HUDEP-2 (cell line): ENCODE data around the gene PPM1H.

Experiments used
- DNase-seq, 76 experiments: peaks; one replicate each; lab custom pipeline; 2025; ENCODE audit not compliant: unreplicated experiment in 76 of 76; lab: John Stamatoyannopoulos, UW

Gene PPM1H

DNA sequence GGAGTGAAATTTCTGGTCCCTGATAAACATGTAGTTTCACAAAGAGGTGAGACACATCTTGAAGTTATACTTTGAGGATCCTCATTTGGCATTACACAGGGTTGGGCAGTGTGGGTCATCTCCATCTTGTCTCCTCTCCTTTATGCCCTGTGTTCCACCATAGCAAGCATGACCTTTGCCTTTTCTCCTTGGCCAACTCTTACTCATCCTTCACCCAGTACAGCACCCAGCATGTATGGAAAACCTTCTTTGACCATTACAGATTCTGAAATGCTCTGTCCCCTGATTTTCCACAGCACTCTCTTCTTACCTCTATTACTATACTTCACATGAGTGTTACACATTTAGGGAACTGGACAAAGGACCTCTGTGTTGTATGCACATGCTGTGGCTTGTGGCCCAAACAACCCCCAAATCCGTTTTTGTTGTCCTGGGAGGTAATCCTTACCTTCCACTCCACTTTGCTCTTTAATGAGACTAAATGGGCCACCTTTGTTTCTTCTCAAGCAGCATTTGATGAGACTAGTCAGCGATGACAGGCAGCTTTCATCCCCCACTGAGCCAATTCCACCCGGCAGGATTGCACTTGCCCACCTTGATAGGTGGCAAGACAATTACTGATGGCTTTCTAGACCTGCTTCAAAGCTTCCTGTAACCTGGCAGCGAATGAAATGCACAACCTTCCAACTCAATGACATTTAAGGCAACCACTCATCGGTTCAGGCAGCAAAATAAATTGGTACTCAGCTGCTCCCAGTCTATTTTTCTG, 304.8 kb downstream of the PPM1H start:
- no peak for DNase-seq

DNA sequence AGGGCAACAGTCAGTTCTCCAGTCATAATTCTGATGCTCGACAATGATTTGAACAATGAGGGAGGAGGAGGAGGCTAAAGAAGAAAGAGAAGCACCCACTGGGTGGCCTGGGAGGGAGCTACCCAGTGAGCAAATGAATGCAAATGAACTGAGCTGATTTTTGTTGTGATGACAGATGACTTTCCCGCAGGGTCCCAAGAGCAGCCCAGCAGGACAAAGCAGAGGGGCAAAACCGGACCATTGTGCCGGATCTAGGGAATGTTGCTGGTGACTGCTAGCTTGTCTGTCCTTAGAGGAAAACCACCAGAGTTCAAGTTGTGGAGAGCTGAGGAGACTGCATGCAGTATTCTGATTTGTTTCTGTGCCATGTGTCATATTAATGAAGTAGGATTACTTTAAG, 305.5 kb downstream of the PPM1H start:
- DNase-seq, result no peak

DNA sequence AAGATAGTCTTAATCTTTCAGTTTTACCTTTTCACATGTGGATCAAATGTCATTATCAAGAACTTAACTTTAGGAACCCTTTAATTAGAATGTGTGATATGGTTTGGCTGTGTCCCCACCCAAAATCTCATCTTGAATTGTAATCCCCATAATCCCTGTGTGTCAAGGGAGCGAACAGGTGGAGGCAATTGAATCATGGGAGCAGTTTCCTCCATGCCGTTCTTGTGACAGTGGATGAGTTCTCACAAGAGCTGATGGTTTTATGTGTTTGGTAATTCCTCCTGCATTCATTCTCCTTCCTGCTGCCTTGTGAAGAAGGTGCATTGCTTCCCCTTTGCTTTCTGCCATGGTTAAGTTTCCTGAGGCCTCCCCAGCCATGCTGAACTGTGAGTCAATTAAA, 307.8 kb downstream of the PPM1H start:
- no peak for DNase-seq

DNA sequence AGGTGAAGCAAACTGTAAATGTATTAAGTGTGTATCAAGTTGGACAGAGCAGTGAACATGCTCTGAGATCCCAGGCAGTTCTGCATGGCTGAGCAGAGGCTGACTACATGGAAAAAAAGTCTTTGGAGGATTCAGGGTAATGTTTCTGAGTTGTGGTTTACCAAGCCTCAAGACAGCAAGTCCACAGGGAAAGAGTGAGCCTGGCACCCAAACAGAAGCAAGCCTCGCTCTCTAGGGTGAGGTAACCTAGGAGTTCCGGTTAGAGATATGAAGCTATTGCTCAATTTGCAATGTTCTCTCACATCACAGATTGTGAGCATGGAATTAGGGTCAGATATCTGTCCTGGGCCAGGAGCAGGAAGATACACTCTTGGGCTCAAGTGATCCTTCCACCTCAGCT, 309.7 kb downstream of the PPM1H start:
- no peak for DNase-seq

DNA sequence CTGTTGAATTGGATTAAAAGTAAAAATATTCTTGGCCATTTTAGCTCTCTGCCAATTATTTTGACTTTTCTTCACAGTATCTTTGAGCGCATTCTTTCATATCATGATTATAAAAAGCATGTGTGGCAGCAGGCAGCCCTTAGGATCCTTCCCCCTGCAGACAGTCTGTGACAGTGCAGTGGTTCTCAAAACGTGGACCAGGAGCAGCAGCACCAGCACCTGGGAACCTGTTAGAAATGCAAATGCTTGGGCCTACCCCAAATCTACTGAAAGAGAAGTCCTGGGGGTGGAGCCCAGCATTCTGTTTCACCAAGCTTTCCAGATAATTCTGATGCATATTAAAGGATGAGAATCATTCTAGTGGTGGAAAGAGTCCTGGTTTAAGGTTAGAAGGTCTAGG, 312.8 kb downstream of the PPM1H start:
- no peak for DNase-seq

DNA sequence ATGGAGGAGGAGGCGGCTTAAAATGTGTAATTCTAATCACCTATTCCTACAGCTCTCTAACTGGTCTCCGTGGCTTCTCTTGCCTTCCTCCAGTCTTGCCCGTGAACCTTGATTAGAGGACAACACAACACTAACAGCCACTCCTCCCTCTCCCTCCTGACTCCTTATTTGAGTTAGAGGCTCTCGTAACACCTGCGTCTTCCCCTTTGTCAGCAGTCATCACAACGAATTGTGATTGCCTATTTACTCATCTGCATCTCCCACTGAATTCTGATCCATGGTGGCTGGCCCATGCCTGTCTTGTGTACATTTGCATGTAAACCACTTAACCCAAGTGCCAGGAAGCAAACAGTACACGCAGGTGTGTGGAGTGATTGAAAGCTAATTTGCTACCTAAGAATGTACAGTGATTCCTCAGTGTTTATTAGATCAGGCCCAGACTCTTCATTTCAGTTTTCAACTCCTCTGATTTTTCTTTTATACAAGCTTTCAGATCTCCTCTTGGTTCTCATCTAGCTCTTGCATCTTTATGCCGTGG, 313.8 kb downstream of the PPM1H start:
- no peak for DNase-seq

DNA sequence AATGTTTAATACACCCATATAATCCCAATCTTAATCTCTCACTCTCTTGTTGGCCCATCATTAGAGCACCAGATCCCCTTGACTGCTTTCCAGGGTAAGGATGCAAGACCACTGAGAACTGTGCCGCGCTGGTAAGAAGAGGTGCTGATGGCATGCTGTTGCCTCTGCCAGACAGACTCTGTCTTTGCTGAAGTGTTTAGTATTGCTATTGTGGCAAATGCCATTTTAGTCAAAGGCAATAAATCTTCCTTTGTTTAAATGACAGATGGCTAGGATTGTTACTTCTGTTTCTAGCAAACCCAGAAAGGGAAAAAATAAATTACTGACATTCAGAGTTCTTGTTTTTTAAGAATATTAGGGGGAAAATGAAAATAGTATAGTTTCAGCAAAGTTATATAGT, 316.0 kb downstream of the PPM1H start:
- DNase-seq, result no peak

DNA sequence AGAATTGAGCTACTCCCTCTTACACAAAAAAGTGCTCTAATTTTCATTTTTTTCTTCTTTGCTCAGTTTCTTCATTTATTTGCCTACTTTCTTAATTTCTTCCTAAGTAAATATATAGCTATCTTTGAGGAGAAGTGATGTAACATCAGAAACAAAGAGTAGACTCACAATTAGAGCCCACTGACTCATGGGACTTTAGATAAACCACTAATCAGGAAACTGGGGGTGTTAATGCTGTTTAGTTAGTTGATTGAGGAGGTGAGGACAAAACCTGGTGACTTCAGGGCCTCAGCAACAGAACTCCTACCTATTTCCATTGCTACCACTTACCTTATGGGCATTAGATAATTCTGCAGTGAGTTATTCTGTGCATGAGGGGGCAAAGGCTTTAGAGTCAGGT, 316.6 kb downstream of the PPM1H start:
- no peak for DNase-seq

DNA sequence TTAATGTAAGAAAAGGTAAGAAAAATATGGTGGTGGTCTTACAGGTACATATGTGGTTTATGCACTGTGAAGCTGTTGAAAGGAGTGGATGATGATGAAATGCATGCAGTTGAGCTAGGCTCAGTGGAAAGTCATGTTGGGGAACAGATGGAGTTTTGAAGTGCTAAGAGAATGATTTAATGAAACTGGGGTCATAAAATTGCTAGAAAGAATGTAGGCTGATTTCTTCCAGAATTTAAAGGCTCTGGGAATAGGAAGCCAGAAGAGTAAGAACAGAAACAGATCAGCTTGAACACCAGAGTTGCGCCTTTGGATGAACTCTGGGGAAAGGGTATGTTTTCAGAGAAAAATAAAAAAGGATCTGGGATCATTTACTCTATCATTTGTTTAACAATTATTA, 321.9 kb downstream of the PPM1H start:
- DNase-seq, result no peak

DNA sequence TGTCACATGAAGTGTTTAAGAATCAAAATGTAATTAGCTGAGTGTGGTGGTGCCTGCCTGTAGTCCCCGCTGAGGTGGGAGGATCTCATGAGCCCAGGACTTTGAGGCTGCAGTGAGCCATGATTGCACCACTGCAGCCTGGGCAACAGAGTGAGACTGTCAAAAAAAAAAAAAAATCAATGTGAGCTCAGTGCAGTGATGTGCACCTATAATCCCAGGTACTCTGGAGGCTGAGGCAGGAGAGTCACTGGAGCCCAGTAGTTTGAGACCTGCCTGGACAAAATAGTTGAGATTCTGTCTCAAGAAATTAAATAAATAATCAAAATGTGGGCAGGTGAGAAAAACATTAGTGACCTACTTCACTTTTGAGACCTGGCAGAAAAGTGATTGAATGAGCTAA, 328.3 kb downstream of the PPM1H start:
- DNase-seq, result no peak

DNA sequence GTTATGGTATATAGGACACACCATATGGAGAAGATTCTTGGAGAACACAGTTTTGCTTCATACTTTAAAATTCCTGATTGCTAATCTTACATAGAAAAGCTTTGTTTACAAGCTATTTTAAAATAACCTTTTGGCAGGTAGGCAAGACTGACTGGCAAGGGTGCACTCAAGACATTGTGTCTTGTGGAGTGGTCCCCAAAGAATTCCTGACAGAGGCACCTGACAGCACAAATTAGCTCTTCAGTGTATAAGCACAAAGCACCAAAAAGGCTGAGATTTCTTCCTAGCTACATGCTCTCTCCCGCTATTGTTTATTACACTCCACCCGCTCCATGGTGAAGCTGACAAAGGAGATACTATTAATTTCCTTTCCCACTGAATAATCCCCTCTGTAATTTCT, 329.0 kb downstream of the PPM1H start:
- no peak for DNase-seq

DNA sequence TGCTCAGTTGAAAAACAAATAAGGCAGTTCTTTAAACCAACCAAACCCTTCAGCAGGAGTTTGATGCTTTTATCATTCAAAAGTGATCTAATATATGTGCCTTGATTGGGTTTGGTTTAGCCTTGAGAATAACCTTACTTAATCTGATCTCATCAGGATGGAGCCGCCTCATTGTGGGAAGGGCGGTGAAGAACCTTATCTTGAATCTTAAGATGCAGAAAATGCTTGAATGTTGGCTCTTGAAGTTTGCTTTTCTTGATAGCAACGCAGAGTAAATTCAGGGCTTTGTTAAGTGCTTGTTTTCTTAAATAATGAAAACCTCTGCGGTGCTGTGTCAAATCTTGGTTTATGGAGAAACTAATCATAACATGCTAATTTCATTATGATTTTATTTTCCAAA, 330.1 kb downstream of the PPM1H start:
- DNase-seq, result peak in 11 of 76 experiments; percentile 7 to 41 (median 23)

DNA sequence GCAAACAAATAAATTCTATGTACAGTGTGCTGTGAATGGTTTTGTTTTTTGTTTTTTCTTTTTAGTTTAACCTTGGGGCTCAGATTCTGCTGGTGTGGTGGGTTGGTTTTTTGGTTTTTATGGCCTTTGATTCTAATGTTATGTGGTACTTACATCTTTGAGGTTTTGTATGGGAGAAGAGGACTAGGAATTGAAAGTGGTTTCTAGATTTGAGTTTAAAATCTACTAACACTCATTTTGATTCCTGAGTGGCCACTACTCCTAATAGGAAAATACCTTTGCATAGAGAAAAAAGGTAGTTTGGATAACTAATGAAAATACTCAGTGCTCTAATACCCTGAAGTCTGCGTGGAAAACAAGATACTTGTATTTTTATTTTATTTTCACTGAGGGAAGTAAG, 330.6 kb downstream of the PPM1H start:
- DNase-seq, result no peak

DNA sequence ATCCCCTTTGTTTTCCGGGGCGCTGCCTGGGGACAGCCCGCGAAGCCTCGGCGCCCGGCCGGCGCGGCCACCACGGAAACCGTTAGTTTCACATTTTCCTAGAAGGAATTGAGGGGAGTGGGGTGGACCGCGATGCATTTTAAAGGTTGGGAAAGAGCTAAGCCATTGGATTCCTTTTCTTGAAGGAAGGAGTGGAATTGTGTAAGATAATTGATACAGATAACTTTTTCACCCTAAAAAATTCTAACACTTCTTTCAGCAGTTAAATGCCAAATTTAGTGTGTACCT, 331.2 kb downstream of the PPM1H start:
- no peak for DNase-seq

DNA sequence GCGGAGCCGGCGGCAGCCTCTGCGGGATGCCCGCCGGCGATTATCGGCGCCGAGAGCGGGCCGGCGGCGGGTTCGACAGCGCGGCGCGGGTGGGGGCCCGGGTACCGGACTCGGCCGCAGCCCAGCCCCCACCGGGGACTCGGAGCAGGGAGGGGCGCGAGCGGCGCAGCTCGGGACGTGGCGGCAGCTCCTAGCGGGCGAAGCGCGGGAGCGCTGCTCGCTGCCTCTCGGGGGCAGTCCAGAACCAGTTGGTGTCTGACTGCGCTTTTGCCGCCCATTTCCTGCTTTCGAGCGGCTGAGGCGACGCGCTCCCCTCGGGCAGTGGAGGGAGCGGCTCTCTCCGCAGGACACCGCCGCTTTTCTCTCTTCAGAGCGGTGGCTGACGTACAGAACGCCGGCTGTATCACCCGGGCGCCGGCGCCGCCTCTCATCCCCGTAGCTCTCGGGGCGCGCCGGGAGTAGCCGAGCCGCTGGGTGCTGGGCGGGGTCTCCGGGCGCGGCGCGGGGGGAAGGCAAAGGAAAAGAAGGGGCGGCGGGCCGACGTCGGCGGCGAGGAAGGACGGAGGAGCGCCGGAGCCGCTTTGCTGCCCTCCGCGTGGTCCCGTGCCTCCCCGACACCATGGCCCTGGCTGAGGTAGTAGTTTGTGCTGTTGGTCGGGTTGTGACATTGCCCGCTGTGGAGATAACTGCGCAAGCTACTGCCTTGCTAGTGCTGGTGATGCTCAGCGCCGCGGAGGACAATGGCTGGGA, 331.7 kb downstream of the PPM1H start:
- DNase-seq, result peak in 74 of 76 experiments; percentile 12 to 89 (median 70)

DNA sequence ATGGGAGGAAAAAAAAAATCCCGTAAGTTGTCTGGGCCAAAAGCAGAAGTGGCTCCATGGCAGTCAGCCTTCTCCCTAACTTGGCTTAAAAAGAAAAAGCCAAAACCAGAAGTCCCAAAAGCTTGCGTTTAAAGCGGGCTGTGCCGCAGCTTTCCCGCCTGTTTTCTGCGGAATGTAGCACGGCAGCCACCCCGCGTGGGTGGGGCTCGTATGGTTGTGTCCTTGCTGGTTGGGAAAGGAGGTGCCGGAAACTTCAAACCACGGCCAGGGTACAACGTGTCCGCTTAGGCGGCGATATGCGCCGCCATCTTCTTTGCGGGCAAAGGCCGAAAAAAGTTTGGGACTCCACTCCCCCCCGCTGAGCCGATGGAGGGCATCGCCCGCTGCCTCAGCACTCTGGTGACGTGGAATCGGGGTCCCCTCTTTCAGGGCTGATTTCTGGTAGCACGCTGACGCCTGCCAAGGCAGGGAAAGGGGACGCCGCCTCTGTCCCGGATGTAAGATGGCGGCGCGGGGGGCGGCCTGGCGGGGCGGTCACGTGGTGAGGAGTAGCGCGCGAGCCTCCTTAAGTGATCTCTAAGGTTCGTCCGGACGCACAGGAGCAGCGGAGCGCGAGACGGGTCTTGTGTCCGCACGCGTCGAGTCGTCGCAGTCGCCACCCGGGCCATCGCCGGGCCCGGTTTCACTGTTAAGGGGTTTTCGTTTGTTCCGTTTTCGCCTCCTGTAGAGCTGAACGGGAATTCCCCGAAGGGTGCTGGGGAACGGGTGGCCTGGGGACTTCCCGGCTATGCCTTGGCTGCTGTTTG, 332.5 kb downstream of the PPM1H start:
- peak in 75 of 76 experiments; percentile 23 to 96 (median 83) for DNase-seq

DNA sequence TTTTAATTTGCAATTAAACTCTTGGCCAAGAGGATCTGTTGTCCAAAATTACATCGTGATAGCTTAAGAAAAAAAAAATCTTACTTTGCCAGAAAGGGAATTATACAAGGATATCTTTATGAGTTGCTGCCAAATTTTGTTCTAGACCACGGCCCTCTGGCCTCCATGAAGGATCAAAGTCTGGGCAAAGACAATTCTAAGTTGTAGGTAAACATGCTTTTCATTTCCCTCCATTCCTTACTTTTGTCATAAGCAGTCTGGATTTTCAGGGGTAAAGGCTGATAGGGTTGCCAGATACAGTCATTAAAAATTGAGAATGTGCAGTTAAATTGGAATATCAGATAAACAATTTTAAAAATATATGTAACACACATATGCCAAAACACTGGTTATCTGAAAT, 333.2 kb downstream of the PPM1H start:
- peak in 1 of 76 experiments; percentile 1 for DNase-seq

DNA sequence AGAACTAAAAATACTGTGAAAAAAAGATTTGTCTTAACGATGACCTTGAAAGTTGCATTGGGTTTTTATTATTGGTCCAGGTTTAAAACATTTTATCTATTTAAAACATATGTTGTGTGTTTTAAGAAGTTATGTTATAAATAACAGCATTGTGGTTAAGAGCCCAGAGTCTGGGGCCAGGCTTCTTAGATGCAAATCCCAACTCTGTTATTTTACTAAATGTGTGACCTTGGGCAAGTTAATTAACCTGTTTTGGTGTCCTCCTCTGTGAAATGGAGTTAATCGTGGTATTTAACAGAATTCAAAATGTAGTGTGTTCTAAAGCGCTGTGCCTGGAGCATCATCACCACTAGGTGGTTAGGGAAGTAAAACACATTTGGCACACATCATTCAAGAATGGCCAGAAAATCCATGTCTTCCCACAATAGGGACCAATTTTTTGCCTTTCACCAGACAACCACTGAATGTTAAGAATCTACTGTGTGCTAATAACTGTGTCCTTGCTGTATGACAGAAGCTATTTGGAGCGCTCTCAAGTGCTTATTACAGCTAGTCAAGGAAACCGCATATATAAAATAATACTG, 335.0 kb downstream of the PPM1H start:
- DNase-seq, result peak in 2 of 76 experiments; percentile 2 to 7

DNA sequence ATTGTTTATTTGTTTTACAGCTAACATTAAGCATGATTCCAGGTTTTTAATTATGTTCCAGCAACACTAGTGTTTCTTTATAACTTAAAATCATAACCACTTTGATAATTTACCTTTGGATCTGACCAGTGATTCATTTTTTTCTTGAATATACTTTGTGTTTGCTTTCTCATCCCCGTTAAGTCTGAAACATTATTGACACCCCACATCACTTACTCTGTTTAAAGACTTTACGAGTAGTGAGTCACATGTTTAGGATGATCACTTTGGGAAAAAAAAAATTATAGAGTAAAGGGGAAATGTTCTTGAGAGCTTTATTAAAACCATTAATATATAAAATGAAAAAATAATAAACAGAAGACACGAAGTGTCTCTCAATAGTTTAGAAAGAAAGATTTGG, 336.1 kb downstream of the PPM1H start:
- DNase-seq, result no peak

DNA sequence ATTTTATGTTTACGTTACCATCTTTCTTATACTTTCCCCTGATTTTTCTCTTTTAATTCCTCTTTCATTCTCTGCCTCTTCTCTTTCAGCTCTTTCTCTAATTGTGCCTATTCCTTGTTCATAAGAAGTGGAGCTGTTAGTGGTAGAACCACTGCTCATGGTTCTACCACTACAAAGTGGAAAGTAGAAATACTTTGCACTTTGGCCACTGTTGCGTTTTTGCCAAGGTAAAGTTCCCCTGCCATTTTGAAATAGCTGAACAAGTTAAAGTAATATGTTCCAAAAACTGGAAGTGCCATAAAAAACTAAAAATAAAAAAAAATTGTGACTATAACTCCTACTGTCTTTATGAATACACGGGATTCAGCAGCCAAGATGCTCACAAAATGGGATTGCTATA, 337.7 kb downstream of the PPM1H start:
- DNase-seq, result no peak
